NCI-H128 (cell line): ENCODE data around the gene GRAMD1C.
A peak's percentile ranks its signal among the peaks of the same experiment; 100 is the strongest.
"Not testable (repeated sequence)": the region's sequence is repeated elsewhere in the genome, so short reads cannot be mapped to it uniquely, and the experiment has no call there.

Experiments used
- DNase-seq: peaks from one replicate; lab custom pipeline; 2025; ENCODE audit not compliant: unreplicated experiment; lab: John Stamatoyannopoulos, UW

Gene GRAMD1C

DNA sequence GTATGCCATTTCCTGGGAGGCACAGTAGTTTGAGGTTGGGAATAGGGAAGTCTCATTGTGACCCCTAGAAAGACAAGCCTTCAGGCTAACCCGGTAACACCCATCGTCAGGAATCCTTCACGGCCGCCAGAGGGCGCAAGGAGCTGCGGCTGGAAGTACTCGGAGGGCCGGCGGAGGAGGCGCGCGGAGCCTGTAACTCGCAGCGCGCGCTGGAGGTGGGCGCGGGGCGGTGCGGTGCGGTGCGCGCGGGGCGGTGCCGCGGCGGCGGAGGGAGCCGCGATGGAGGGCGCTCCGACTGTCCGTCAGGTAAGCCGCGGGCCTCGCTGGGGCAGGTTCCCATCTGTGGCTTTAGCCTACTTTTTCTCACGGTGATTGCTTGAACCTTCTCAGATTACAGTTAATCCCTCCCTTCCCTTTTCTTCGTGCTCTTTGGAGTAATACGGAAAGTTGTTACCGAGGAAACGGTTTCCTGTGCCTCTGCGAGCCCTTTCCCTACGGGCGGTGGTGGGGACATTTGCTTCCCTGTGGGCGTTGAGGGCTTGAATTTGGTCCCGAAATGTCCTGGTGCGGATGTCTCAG is at the start of gene GRAMD1C:
GRAMD1C (plus strand) TSS at position 158 of the 579 bp plus-strand sequence; CDS start at position 280, 122 bp downstream.
- peak; percentile 84 for DNase-seq

- DNase-seq, result no peak
These were observed 47.2 kb upstream of the GRAMD1C start for GRCh38 chr3:113791381-113791780.

GRCh38 chr3:113794526-113794925 is 44.1 kb upstream of the GRAMD1C start:
- no peak for DNase-seq

- DNase-seq, result no peak
These were observed 42.9 kb upstream of the GRAMD1C start for GRCh38 chr3:113795693-113796092.

DNA sequence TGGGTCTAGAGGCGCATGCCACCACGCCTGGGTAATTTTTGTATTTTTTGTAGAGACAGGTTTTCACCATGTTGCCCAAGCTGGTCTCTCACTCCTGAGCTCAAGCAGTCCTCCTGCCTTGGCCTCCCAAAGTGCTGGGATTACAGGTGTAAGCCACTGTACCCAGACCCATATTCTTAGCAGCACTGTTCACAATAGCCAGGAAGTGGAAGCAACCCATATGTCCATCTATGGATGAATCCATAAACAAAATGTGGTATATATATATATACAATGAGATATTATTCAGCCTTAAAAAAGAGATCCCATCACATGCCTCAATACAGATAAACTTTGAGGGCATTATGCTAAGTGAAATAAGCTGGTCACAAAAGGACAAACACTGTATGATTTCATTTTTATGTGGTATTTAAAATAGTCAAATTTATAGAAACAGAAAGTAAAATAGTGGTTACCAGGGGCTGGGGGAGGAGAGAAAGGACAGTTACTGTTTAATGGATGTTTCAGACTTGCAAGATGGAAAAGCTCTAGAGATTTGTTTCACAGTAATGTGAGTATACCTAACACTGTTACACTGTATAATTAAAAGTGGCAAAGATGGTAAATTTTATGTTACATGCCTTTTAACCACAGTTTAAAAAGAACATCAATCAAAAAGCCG is 35.7 kb upstream of the GRAMD1C start:
- DNase-seq, result no peak

GRCh38 chr3:113804661-113805060 is 33.9 kb upstream of the GRAMD1C start:
- DNase-seq, result no peak

DNA sequence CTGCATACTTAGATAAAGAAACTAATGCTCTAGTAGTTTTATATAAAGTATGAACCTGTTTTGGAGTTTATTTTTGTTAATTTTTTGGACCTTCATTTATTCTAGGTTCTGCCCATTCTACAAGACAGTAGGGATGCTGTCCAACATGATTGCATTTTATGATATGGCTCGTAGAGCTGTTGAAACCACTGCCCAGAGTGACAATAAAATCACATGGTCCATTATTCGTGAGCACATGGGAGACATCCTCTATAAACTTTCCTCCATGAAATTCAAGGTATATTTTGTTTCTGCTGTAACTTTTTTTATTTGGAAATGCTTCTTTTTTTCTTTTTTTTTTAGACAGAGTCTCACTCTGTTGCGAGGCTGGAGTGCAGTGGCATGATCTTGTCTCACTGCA is 33.3 kb upstream of the GRAMD1C start:
- DNase-seq, result no peak

GRCh38 chr3:113812854-113813253 is 25.7 kb upstream of the GRAMD1C start:
- no peak for DNase-seq

- no peak for DNase-seq
These were observed 18.7 kb upstream of the GRAMD1C start for GRCh38 chr3:113819866-113820265.

DNA sequence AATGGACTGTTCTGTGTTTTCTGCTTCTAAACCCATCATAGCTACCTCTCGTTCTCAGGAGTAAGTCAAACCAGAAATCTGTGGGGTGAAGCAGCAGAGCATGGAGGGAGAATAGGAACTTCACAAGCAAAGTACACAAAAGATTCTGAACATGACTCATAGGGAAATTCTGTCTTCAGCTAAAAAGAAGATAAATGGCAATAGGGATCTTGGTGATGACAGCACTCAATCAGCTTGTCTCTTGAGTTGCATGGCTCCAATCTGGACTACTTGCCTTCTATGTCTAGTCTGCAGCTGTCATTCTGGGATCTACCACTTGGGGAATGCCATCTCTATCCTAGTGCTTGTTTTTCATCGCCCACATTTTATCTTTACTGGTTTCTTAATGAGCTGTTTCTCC is 13.5 kb upstream of the GRAMD1C start:
- no peak for DNase-seq

- no peak for DNase-seq
These were observed 10.0 kb upstream of the GRAMD1C start for GRCh38 chr3:113828600-113828999.

DNA sequence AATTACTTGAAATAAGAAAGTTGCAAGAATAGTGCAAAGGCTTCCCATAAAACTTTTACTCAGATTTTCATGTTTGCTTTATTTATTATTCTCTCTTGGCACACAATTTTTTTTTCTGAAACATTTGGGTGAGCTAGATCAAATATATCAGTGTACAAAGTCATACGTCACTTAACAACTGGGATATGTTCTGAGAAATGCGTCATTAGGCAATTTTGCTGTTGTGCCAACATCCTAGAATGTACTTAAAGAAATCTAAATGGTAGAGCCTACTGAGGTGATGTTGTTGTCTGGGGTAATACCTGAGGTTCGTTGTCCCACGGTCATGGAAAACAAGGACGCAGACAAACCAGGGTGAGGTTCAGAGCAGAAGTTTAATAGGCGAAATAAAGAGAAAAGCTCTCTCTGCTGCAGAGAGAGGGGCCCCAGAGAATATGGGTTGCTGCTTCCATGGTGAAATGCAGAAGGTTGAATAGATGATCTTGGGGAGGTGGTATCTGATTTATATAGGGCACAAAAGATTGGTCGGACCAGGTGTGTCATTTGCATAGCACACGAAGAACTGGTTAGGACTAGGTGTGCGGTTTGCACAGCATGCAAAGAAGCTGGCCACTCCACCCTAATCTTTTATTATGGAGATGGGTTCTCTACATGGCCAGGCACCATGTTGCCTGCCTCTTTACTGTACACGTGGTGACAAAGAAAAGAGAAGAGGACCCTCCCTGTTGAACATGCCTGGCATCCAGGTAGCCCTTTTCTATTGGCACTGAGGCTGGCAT is 8.8 kb upstream of the GRAMD1C start:
- DNase-seq, result no peak

GRCh38 chr3:113831103-113831355 is 7.6 kb upstream of the GRAMD1C start:
- no peak for DNase-seq

GRCh38 chr3:113832477-113833164 is 6.0 kb upstream of the GRAMD1C start:
- no peak for DNase-seq

GRCh38 chr3:113834983-113835382 is 3.6 kb upstream of the GRAMD1C start:
- DNase-seq, result no peak

DNA sequence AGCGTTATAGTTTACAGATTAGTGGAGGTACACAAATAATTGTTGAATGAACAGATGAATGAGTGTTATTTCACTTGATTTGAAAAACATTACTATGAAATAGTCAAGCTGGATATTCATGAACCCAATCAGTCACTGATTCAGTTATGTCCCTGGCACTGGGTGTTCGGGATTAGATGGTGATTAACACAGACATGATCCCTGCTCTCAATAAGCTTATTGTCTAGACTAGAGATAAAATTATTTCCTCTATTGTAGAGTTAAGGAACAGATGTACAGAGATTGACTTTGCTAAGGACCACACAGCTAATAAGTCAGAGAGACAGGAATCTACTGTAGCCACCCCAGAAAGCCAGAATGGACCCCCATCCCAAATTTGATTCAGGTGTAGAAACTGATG is 963 bp downstream of the GRAMD1C start:
- DNase-seq, result no peak

GRCh38 chr3:113844622-113845222 is 6.1 kb downstream of the GRAMD1C start:
- peak; percentile 62 for DNase-seq

DNA sequence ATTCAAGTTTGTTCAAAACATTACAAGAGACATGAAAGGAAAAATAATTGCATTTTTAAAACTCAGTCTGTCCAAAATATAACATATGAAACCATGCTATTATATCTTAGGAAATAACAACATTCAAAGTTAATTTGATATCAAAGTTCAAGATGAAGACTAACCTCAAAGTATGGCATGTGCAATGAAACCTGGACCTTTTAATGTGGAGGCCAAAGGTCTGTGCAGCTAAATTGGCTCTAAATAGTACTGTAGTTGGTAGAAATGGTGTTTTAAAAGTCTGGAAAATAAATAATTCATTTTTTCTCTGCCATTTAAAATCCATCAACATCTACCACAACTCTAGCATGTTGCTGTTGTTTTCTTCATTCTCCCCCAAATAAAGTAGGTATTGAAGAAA is 8.7 kb downstream of the GRAMD1C start:
- DNase-seq, result no peak

GRCh38 chr3:113847664-113848461 is 9.3 kb downstream of the GRAMD1C start:
- DNase-seq, result no peak

- DNase-seq, result not testable (repeated sequence)
These were observed 10.5 kb downstream of the GRAMD1C start for GRCh38 chr3:113849071-113849470.

DNA sequence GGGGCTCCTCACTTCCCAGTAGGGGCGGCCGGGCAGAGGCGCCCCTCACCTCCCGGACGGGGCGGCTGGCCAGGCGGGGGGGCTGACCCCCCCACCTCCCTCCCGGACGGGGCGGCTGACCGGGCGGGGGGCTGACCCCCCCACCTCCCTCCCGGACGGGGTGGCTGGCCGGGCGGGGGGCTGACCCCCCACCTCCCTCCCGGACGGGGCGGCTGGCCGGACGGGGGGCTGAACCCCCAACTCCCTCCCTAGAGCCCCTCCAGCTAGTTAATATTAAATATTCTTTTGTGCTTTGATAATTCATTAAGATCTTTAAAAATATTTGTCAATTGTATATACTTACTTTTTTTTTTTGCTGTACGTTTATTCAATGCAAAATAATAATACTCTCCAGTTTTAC is 11.3 kb downstream of the GRAMD1C start:
- not testable (repeated sequence) for DNase-seq
